ACC112 (cell line): ENCODE measurements around the gene RPL36.

ENCODE experiments used
- H2AFZ ChIP-seq: fragments of 200-600 bp; sonication (generic); one replicate; pipeline ENCODE4 v1.6.0; 2017; ENCODE audit warnings: antibody characterized with exemption, low read length; ENCODE audit not compliant: unreplicated experiment
- H3K27ac ChIP-seq: fragments of 200-600 bp; sonication (generic); 2 replicates; pipeline ENCODE4 v1.5.1; 2014; ENCODE audit warnings: low read depth, mild to moderate bottlenecking, antibody characterized with exemption, low read length, moderate library complexity
- H3K27me3 ChIP-seq: fragments of 200-600 bp; sonication (generic); 2 replicates; pipeline ENCODE4 v1.6.1; 2014; ENCODE audit warnings: mild to moderate bottlenecking, antibody characterized with exemption, low read length, moderate library complexity, mixed read lengths; ENCODE audit not compliant: insufficient read depth
- H3K36me3 ChIP-seq: fragments of 200-600 bp; sonication (generic); 2 replicates; pipeline ENCODE4 v1.6.1; 2016; ENCODE audit warnings: mild to moderate bottlenecking, antibody characterized with exemption, low read length, moderate library complexity, mixed read lengths; ENCODE audit not compliant: insufficient read depth
- H3K4me1 ChIP-seq: fragments of 200-600 bp; sonication (generic); one replicate; pipeline ENCODE4 v1.6.1; 2016; ENCODE audit warnings: low read length, mixed read lengths; ENCODE audit not compliant: insufficient read depth, unreplicated experiment, control insufficient read depth
- H3K4me3 ChIP-seq: fragments of 200-600 bp; sonication (generic); 2 replicates; pipeline ENCODE4 v1.5.1; 2014; ENCODE audit warnings: mild to moderate bottlenecking, low read depth, low read length
- H3K79me2 ChIP-seq: fragments of 200-600 bp; sonication (generic); one replicate; pipeline ENCODE4 v1.6.0; 2016; ENCODE audit warnings: low read length; ENCODE audit not compliant: control insufficient read depth, unreplicated experiment, insufficient read depth

RPL36 gene

DNA sequence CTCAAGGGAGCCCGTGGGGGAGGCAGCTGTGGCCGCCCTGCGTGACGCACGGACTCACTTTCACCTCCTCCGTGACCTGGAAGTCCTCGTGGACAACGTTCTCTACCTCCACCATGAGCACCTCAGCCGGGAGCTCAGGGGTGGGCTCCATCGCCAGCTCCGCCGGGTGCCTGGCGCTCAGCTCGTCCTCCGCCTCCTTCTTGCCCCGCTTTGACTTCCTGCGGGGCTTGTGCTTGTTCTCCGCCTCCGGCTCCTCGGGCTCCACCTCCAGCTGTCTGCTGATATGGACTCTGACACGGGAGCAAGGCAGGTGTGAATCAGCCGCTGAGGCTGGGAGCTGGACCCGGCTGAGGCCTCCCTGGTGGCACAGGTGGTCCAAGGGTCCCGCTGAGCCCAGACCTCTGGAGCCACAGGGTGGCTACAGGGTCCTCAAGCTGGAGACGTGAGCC lies 21.6 kb downstream of the RPL36 start:
- no peak overlapping the region for H3K4me3 ChIP-seq
- no peak overlapping the region for H3K27ac ChIP-seq
- H3K4me1 ChIP-seq: no peaks in the 10 kb centered on the region
- no peaks in the 10 kb centered on the region; the same call in 1 of the 2 replicates for H3K36me3 ChIP-seq
- no peak overlapping the region for H2AFZ ChIP-seq
- H3K79me2 ChIP-seq: peaks cover 25% of the 10 kb centered on the region
- no peaks in the 10 kb centered on the region for H3K27me3 ChIP-seq

DNA sequence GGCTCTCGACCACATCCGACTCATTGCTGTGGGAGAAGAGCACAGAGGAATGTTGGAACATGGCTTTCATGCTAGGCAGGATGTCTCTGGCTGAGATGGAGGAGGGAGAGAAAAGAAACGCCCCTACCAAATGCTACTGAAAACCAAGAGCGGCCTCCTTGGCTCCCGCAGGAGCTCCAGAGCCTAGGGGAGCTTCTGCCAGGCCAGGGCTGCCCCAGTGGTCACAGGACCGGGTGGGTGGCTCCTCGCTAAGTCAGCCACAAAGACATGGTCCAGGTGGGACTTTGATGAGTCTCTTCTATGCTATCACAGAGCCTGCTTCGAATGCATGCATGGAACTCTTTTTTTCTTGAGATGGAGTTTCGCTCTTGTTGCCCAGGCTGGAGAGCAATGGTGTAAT lies 23.1 kb downstream of the RPL36 start:
- Histone ChIP-seq H3K4me1 (peaks cover 10% of the 10 kb centered on the region), H3K27me3 (no peaks in the 10 kb centered on the region), H2AFZ (no peak overlapping the region), H3K4me3 (no peak overlapping the region), H3K36me3 (no peaks in the 10 kb centered on the region; the same call in 1 of the 2 replicates), H3K79me2 (peaks cover 39% of the 10 kb centered on the region), H3K27ac (no peak overlapping the region)

DNA sequence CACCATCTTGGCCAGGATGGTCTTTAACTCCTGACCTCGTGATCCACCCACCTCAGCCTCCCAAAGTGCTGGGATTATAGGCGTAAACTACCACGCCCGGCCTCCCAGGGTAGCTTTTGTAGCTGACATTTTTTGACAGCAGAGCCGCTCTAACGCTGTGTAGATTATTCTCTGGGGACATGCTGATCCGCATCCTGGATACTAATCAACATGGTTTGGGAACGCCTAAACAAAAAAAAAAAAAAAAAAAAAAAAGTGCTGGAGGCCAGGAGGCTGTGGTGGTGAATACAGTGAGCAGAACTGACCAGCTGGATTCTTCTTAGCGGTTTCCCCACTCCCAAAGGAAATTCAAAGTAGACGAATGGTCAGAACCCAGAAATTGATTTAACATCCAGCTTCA lies 24.7 kb downstream of the RPL36 start:
- peaks cover 55% of the 10 kb centered on the region for H3K79me2 ChIP-seq
- no peaks in the 10 kb centered on the region for H3K27me3 ChIP-seq
- H3K4me1 ChIP-seq: peaks cover 10% of the 10 kb centered on the region
- no peaks in the 10 kb centered on the region; the same call in 1 of the 2 replicates for H3K36me3 ChIP-seq
- no peak overlapping the region for H3K4me3 ChIP-seq
- H2AFZ ChIP-seq: no peak overlapping the region
- H3K27ac ChIP-seq: no peak overlapping the region

DNA sequence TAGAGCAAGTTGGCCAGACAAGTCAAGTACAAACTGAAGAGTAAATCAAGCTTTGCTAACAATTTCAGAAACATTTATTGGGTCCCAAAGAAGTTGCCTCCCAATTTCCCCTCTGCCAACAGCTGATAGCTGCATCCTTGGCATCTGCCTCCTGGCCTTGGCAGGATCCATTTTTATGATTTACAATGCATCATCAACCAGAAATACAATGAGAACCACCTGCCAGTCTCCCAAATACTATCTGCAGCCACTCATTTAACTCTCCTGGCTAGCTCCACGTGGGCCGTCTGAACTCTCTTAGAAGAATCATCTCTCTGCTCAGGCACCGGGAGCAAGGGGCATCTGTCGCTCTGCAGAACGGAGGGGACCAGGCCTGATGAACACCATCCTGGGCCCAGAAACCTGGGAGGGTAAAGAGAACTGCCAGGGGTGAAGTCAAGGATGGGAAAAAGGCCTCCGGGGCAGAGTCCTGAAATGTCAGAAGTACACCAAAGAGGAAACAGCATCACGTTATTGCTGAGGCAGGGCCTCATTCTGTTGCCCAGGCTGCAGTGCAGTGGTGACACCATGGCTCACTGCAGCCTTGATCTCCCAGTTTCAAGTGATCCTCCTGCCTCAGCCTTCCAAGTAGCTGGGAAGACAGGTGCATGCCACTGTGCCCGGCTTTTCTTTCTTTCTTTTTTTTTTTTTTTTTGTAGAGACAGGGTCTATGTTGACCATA lies 27.3 kb downstream of the RPL36 start:
- Histone ChIP-seq H3K27ac (peak overlapping the region; percentile 91; the same call in 1 of the 2 replicates), H3K79me2 (peaks cover 53% of the 10 kb centered on the region)

GRCh38 chr19:5718037-5718578 lies 28.0 kb downstream of the RPL36 start:
- Histone ChIP-seq H3K79me2 (peaks cover 53% of the 10 kb centered on the region), H3K36me3 (no peaks in the 10 kb centered on the region; the same call in 1 of the 2 replicates), H3K4me3 (peak overlapping the region; percentile 91), H3K27ac (peak overlapping the region; percentile 91), H3K27me3 (no peaks in the 10 kb centered on the region), H2AFZ (no peak overlapping the region), H3K4me1 (peaks cover 10% of the 10 kb centered on the region)

More for the DNA sequence above, 27.3 kb downstream of the RPL36 start:
- Histone ChIP-seq H3K36me3 (no peaks in the 10 kb centered on the region; the same call in 1 of the 2 replicates), H3K27me3 (no peaks in the 10 kb centered on the region), H3K4me3 (peak overlapping the region; percentile 91; the same call in 1 of the 2 replicates), H2AFZ (no peak overlapping the region), H3K4me1 (peaks cover 10% of the 10 kb centered on the region)

GRCh38 chr19:5718579-5719273 lies 28.6 kb downstream of the RPL36 start:
- Histone ChIP-seq H3K27me3 (no peaks in the 10 kb centered on the region), H3K27ac (peak overlapping the region; percentile 91), H2AFZ (no peak overlapping the region), H3K79me2 (peaks cover 53% of the 10 kb centered on the region), H3K4me3 (peak overlapping the region; percentile 91), H3K36me3 (no peaks in the 10 kb centered on the region; the same call in 1 of the 2 replicates), H3K4me1 (peaks cover 10% of the 10 kb centered on the region)

- Histone ChIP-seq H3K4me3 (peak overlapping the region; percentile 91), H3K27ac (peak overlapping the region; percentile 91), H3K27me3 (no peaks in the 10 kb centered on the region), H3K79me2 (peaks cover 48% of the 10 kb centered on the region), H3K4me1 (peaks cover 10% of the 10 kb centered on the region), H3K36me3 (no peaks in the 10 kb centered on the region), H2AFZ (no peak overlapping the region)
These were observed 29.3 kb downstream of the RPL36 start for GRCh38 chr19:5719274-5719960.

DNA sequence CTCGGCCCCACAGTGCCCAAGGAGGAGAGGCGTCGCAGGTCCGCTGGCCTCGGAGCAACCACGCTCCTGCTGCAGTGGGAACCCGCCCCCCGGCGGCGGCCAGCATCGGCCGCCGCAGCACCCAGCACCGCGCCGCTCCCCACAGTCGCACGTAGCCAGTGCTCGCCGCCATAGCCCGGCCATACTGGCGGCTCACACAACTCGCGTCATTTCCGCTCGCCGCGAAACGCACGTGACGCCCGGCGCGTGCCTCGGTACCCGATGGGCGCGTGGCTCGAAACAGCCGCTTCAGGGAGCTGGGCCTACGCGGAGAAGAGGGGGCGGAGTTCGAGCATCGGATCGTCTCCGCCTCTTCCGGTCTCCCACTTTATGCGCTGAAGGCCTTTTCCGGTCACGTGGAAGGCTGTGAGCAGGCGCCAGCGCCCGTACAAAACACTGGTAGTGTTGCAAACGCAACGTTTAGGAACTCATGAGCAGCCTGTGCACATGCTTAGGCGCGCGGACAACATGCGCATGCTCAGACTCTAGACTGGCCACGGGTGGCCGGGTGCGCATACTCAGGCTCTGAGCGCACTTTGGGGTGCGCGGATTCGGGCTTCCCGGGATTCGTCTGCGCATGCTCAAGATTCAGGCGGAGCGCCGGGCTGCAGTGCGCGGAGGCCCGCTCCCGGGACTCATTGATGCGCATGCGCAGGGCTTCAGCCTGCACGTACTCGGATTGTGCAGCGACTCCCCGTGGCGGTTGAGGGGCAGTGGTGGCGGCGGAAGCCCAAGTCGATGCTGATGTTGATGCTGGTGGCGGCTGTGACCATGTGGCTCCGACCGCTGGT lies 30.1 kb downstream of the RPL36 start, which contains the start of the genes CATSPERD and LONP1:
TSS of gene CATSPERD (plus strand) at position 677 of the 830 bp plus-strand sequence. CDS start at position 778, 101 bp downstream.
TSS of gene LONP1 (minus strand) at position 186 of the 830 bp plus-strand sequence. CDS start at position 172, 14 bp downstream.
- Histone ChIP-seq H3K4me3 (peak within 1 kb of the TSS; percentile 91), H2AFZ (peak within 1 kb of the TSS; percentile 93), H3K36me3 (no peaks in the 10 kb centered on the region), H3K4me1 (peaks cover 10% of the 10 kb centered on the region), H3K27me3 (no peaks in the 10 kb centered on the region), H3K79me2 (peaks cover 42% of the 10 kb centered on the region), H3K27ac (peak within 1 kb of the TSS; percentile 91)

- Histone ChIP-seq H3K27ac (no peak overlapping the region), H3K79me2 (no peaks in the 10 kb centered on the region), H3K36me3 (no peaks in the 10 kb centered on the region), H3K4me3 (no peak overlapping the region), H2AFZ (no peak overlapping the region), H3K27me3 (no peaks in the 10 kb centered on the region), H3K4me1 (no peaks in the 10 kb centered on the region)
These were observed 37.5 kb downstream of the RPL36 start for GRCh38 chr19:5727453-5728050.
